ENCODE measurements around the gene PRELID3B. TPM values are rescaled to one million over a fixed set of nuclear protein-coding genes. Genes with fewer than 3 reads are reported as not detected.

The PRELID3B gene
- total RNA-seq, 1 experiment from 2014 or later: 65.1 TPM

DNA sequence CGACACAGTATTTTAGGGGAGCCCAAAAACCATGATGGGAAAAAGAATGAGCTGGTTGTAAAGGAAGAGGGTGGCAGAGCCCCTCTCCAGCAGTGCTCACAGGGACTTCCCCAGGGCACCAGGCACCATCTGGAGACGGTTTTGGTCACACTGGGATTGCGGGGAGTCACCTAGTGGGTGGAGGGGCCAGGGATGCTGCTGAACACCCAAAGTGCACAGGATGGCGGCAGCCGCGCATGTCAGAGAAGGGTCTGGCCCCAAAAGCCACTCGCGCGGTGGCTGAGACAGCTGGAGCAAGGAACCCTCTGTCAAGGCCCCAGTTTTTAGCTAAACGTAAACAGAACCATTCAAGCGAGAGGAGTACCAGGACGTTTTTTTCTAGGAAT, 46.4 kb downstream of the PRELID3B start:
- no peak for DNase-seq (ENCODE audit: low read depth)

- no peak for DNase-seq (ENCODE audit: low read depth)
These were observed 46.9 kb downstream of the PRELID3B start for GRCh38 chr20:58995461-58996225.

DNA sequence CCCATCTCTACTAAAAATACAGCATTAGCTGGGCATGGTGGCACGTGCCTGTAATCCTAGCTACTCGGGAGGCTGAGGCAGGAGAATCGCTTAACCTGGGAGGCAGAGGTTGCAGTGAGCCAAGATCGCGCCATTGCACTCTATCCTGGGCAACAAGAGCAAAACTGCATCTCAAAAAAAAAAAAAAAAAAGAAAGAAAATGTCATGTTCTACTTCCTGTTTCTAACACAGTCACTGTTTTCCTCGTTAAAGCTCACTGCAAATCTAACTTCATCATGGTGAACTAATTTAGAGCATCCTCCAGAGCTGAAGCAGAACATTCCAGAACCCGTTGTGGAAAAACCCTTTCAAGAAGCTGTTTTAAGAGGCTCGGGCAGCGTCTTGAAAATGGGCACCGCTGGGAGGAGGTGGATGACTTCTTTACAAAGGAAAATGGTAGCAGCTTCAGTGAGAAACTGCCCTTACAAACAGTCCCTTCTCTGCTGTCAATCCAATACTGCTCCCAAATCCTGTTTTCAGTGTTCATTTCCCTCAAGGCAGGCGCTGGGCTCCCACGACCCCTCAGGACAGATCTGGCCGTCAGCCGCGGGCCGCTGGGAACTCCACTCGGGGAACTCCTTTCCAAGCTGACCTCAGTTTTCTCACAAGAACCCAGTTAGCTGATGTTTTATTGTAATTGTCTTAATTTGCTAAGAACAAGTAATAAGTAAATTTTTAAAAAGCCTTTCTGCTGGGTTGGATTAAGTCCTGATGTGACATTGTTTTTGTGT, 48.0 kb downstream of the PRELID3B start:
- DNase-seq (ENCODE audit: low read depth): no peak

DNA sequence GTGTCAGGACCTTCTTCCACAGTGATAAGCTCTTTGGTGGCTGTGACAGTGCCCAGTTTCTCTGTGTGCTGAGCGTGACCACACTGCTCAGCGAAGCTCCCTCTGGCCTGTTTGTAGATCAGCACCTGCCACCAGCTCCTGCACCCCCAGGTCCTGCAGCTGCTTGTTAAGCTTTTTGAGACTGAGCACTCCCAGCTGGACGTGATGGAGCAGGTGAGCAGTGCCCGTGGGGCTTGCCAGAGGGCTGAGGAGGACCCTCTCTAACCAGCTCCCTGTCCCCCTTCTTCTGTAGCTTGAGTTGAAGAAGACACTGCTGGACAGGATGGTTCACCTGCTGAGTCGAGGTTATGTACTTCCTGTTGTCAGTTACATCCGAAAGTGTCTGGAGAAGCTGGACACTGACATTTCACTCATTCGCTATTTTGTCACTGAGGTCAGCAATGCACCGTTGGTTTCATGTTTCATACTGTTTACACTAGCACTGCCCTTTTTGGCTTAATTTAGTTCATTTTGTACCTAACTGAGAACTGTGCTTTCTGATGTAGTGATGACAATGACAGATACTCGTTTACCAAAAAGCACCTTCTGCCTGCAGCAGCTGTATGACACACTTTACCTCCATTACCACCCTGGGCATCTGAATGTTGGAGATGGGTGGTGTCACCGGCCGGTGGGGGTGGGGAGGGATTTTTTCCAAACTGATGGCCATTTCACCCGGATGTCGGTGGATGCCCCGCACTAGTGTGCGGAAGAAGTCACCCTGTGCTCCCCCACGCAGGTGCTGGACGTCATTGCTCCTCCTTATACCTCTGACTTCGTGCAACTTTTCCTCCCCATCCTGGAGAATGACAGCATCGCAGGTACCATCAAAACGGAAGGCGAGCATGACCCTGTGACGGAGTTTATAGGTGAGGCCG, 49.0 kb downstream of the PRELID3B start:
- no peak for DNase-seq (ENCODE audit: low read depth)

DNA sequence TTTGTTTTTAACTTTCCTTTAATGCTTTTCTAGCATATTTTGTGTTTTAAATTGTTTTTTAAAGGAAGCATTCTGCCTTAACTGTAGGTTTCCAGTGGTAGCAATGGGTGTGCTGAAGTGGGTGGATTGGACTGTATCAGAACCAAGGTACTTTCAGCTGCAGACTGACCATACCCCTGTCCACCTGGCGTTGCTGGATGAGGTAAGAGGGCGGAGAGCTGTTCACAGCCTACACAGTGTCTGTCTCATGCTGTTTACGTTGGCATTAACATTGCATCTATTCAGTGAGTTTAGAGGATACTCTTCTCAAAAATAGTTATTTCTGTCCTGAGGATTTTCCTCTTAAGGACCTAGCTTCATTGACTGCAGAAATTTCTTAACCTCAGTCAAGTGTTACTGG, 49.7 kb downstream of the PRELID3B start:
- no peak for DNase-seq (ENCODE audit: low read depth)

GRCh38 chr20:58991715-58992114, 50.9 kb downstream of the PRELID3B start:
- DNase-seq (ENCODE audit: low read depth): no peak

GRCh38 chr20:58990651-58991445, 51.7 kb downstream of the PRELID3B start:
- DNase-seq (ENCODE audit: low read depth): no peak

DNA sequence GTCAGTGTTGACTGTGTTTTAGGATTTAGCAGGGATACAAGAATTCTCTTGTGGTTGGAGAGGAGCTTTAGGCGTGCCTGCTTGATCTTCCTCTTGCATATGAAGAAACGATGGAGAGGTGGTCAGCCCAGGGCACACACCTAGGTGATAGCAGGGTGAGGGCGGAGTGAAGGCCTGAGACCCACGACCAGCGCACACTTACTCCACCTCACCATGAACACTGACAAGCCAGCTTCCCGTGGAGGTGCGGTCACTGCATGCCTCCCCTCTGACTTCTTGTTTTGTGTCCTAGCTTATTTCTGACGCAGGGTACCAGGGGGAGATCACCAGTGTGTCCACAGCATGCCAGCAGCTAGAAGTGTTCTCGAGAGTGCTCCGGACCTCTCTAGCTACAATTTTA, 53.4 kb downstream of the PRELID3B start:
- no peak for DNase-seq (ENCODE audit: low read depth)

- DNase-seq (ENCODE audit: low read depth): no peak
These were observed 54.1 kb downstream of the PRELID3B start for GRCh38 chr20:58988565-58988882.

- no peak for DNase-seq (ENCODE audit: low read depth)
These were observed 54.6 kb downstream of the PRELID3B start for GRCh38 chr20:58987790-58988564.

GRCh38 chr20:58986968-58987517, 55.5 kb downstream of the PRELID3B start:
- no peak for DNase-seq (ENCODE audit: low read depth)

DNA sequence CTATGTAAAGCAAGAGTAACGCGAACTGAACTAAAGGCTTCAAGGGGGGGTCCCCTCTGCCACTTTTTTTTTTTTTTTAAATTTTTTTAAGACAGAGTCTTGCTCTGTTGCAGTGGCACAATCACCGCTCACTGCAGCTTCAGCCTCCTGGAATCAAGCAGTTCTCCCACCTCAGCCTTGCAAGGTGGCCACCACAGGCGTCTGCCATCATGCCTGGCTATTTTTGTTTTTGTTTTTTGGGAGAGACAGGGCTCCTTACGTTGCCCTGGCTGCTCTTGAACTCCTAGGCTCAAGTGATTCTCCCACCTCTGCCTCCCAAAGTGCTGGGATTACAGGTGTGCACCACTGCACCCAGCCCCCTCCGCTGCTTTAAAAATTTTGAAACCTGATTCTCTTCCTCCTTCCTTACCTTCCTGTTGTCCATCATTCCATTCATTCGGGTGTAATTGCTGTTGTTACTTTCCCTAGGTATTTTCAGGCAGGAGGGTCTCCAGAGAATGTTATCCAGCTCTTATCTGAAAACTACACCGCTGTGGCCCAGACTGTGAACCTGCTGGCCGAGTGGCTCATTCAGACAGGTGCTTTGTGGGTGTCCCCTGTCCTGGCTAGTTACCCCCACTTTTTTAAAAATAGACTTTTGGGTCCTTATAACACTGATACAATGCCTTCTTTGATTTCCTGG, 56.2 kb downstream of the PRELID3B start:
- DNase-seq (ENCODE audit: low read depth): no peak

DNA sequence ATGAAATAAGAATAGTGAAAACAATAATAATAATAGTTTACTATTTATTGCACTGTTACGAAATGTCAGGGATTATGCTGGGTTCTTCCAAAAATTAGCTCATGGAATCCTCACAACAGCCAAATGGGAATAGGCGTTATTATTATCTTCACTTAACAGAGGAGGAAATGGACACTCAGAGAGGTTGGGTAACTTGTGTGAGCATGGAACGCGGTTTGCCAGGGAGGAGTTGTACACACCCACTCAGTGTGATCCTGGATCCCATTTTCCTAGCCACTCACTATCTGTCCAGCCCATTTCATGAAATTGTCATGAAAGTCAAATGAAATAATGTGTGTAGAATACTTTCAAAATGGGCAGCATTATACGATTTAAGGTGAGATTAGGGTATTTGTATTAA, 56.9 kb downstream of the PRELID3B start:
- no peak for DNase-seq (ENCODE audit: low read depth)

DNA sequence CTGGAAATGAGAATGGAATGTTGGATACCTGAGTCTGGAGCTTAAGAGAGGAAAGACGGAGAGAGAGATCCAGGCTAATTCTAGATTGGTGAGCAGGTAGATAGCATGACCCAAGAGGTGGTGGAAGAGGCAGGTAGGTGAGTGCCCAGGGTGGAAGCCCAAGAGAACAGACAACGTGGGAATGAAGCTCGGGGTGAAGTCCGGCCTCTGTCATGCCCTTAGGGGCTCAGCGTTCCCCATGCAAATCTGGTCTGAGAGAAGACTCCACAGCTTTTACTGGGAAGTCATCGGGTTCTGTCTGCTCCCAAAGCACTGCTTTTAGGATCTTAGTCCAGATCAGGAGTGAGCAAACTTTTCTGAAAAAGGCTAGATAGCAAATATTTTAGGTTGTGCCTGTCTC, 57.9 kb downstream of the PRELID3B start:
- DNase-seq (ENCODE audit: low read depth): no peak

Other genes starting within 250 kb of the PRELID3B start
- gene GNAS-AS1, start 191.9 kb downstream of the PRELID3B start, total RNA-seq (2014; rRNA removed): 0.11 TPM in 1 of 2 replicates, not detected in the other
- 462 and 481 TPM in 2 replicates for gene GNAS, start 190.1 kb downstream of the PRELID3B start, total RNA-seq (2014; rRNA removed)
- gene NELFCD, start 61.5 kb downstream of the PRELID3B start, total RNA-seq (2014; rRNA removed): 56.1 and 62.3 TPM in 2 replicates
- gene CTSZ, start 35.5 kb downstream of the PRELID3B start, total RNA-seq (2014; rRNA removed): 154 and 161 TPM in 2 replicates
- not detected in 2 replicates for gene TUBB1, start 23.4 kb downstream of the PRELID3B start, total RNA-seq (2014; rRNA removed)
- 16.4 and 23.2 TPM in 2 replicates for gene ATP5F1E, start 10.5 kb downstream of the PRELID3B start, total RNA-seq (2014; rRNA removed)
- not detected in 2 replicates for gene ZNF831, start 121.0 kb upstream of the PRELID3B start, total RNA-seq (2014; rRNA removed)

Measured in LHCN-M2 (cell line).